Effector memory CD4-positive, alpha-beta T cell (primary cell): Measurements from ENCODE around the gene GSTM5.

Source experiments
- DNase-seq, 3 donors: peaks; one replicate each; pipeline ENCODE4 v3.0.0-alpha.2; 2020
- H3K27ac ChIP-seq: 2 replicates; pipeline ENCODE4 v1.7.0; 2013; ENCODE audit warnings: mild to moderate bottlenecking, low read length, moderate library complexity; ENCODE audit not compliant: insufficient read depth, poor library complexity, severe bottlenecking
- H3K27me3 ChIP-seq: replicated peaks from 2 replicates; pipeline ENCODE4 v1.7.0; 2013; ENCODE audit warnings: mild to moderate bottlenecking, low read length; ENCODE audit not compliant: insufficient read depth, control insufficient read depth, poor library complexity, severe bottlenecking
- H3K36me3 ChIP-seq: 2 replicates; pipeline ENCODE4 v1.7.0; 2013; ENCODE audit warnings: mild to moderate bottlenecking, low read length, moderate library complexity; ENCODE audit not compliant: control insufficient read depth, insufficient read depth
- H3K4me1 ChIP-seq: 2 replicates; pipeline ENCODE4 v1.7.0; 2013; ENCODE audit warnings: low read length, mild to moderate bottlenecking; ENCODE audit not compliant: control insufficient read depth, insufficient read depth, poor library complexity, severe bottlenecking
- H3K4me3 ChIP-seq: 2 replicates; pipeline ENCODE4 v1.7.0; 2013; ENCODE audit warnings: low read length, low read depth, mild to moderate bottlenecking; ENCODE audit not compliant: insufficient read depth, poor library complexity, severe bottlenecking
- H3K9me3 ChIP-seq: 2 replicates; pipeline ENCODE4 v1.7.0; 2013; ENCODE audit warnings: mild to moderate bottlenecking, low read length, moderate library complexity; ENCODE audit not compliant: control insufficient read depth

The GSTM5 gene

DNA sequence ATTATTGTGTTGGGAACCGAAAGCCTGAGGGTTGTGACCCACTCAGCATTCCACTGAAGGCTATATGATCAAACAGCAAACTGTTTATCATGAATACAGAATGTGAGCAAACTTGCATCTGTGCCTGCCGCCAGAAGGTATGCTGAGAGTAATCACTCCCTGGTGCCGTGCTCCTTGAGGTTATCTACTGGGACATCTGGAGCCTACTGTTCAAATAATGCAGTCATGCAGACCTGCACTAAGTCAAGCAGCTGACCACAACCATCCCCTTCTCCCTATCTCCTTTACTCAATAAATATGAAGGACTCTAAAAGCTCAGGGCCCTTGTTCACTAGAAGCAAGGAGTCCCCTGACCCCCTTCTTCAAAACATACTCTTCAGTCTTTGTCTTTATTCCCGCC is 13.5 kb downstream of the GSTM5 start:
- Histone ChIP-seq H3K36me3 (no peaks in the 10 kb centered on the region), H3K9me3 (no peaks in the 10 kb centered on the region), H3K4me1 (no peaks in the 10 kb centered on the region), H3K27me3 (no peaks in the 10 kb centered on the region), H3K27ac (no peak overlapping the region), H3K4me3 (no peak overlapping the region)
- no peak for DNase-seq

DNA sequence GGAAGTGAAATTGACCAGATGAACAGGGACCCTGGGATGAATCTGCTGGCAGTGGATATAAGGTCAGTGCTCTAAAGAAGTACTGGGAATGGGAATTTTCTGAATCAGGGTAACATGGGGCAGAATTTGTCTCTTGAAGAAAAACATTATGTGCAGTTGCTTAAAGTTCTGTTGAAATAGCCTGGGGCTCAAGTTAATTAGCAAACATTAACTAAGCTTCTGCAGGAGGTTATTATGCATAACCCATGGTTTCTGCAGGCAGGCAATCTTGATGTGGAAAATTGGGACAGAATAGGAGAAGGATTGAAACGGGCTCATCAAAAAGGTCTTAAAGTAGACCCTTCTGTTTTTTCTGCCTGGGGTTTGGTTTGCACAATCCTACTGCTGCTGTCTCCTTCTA is 14.0 kb downstream of the GSTM5 start:
- Histone ChIP-seq H3K9me3 (no peaks in the 10 kb centered on the region), H3K36me3 (no peaks in the 10 kb centered on the region), H3K4me1 (no peaks in the 10 kb centered on the region), H3K27ac (no peak overlapping the region), H3K4me3 (no peak overlapping the region), H3K27me3 (no peaks in the 10 kb centered on the region)
- DNase-seq = no peak

DNA sequence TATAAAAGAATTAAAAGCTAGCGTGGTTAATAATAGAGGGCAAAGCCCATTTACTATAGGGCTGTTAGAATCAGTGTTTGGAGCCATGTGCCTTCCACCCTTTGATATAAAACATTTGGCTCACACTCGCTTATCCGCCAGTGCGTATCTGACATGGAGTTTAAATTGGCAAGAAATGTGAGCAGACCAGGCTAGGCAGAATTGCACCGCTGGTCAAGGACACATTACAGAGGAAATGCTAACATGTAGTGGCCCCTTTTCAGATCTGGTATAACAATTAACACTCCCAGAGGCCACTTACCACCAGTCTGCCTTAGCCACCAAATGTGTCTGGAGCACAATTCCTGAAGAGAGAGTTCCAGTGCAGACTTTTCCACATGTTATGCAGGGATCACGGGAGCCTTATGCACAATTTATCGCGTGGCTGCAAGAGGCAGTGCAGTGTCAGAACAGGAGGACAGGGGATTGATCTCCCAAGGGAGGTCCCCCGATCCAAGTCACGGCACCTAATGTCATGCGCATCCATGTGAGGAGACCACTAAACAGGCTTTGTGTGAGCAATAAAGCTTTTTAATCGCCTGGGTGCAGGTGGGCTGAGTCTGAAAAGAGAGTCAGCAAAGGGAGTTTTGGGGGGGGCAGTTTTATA is 14.8 kb downstream of the GSTM5 start:
- Histone ChIP-seq H3K36me3 (no peaks in the 10 kb centered on the region), H3K4me3 (no peak overlapping the region), H3K9me3 (no peaks in the 10 kb centered on the region), H3K27ac (no peak overlapping the region), H3K4me1 (no peaks in the 10 kb centered on the region), H3K27me3 (no peaks in the 10 kb centered on the region)
- no peak for DNase-seq

DNA sequence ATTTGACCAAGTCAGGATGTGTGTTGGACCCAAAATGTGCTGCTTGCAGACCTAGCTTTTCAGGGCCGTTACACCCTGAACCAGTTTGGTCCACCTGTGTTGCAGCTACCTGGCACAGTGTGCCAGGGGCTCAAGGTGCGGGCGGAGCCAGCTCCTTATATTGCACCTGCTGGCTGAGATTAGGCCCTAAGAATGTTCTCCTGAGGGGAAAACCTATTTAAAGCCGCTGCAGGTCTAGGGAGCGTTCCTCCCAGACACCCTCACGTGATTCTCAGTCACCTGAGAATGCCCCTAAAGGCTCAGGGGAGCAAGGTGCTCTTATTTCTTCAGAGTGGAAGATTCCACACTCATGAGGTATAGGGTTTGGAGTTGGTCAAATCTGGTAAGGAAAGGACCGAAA is 16.8 kb downstream of the GSTM5 start:
- H3K36me3 ChIP-seq = no peaks in the 10 kb centered on the region
- no peaks in the 10 kb centered on the region for H3K9me3 ChIP-seq
- DNase-seq = no peak
- H3K27me3 ChIP-seq = no peaks in the 10 kb centered on the region
- no peaks in the 10 kb centered on the region for H3K4me1 ChIP-seq
- no peak overlapping the region for H3K4me3 ChIP-seq
- no peak overlapping the region for H3K27ac ChIP-seq

DNA sequence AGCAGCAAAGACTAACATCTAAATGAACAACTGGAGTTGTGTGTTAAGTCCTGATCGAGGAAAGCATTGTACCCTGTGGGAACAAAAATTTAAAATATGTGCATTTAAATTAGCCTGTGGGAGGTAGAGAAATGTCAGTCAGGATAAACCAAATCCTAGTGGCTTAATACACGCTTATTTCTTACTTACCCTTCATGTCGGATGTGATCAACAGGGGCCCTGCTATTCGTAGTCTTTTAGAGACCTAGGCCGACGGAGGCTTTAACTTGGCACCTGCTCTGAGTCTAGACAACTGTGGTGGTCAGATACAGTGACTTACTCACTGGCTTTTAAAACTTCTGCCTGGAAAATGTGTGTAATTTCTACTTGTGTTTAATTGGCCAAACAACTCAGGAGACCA is 18.6 kb downstream of the GSTM5 start:
- no peak overlapping the region for H3K4me3 ChIP-seq
- H3K9me3 ChIP-seq = no peaks in the 10 kb centered on the region
- H3K27me3 ChIP-seq = no peaks in the 10 kb centered on the region
- no peaks in the 10 kb centered on the region for H3K4me1 ChIP-seq
- H3K36me3 ChIP-seq = no peaks in the 10 kb centered on the region
- no peak for DNase-seq
- H3K27ac ChIP-seq = no peak overlapping the region

DNA sequence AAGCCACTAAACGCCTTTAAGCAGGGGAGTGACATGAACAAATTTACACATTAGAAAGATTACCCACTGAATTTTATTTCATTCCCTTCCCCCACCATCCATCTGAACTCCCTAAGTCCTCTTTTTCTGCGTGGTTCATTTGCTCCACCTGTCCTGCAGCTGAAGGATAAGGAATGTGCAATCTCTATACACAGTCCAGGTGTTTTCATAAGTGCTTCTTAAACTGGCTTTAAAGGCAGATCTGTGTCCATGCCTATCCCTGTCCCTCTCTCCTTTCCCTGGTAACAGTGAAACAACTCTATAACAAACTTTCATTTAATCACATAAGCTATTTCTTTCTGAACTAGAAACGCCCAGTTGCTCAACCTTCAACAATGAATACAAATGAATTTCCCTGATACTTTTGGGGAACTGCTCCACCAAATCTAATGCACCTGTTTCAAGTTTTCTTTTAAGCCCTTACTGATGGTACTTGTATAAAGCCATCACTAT is 20.4 kb downstream of the GSTM5 start:
- Histone ChIP-seq H3K4me3 (no peak overlapping the region), H3K27me3 (no peaks in the 10 kb centered on the region), H3K36me3 (no peaks in the 10 kb centered on the region), H3K27ac (no peak overlapping the region), H3K9me3 (no peaks in the 10 kb centered on the region), H3K4me1 (no peaks in the 10 kb centered on the region)
- no peak for DNase-seq

DNA sequence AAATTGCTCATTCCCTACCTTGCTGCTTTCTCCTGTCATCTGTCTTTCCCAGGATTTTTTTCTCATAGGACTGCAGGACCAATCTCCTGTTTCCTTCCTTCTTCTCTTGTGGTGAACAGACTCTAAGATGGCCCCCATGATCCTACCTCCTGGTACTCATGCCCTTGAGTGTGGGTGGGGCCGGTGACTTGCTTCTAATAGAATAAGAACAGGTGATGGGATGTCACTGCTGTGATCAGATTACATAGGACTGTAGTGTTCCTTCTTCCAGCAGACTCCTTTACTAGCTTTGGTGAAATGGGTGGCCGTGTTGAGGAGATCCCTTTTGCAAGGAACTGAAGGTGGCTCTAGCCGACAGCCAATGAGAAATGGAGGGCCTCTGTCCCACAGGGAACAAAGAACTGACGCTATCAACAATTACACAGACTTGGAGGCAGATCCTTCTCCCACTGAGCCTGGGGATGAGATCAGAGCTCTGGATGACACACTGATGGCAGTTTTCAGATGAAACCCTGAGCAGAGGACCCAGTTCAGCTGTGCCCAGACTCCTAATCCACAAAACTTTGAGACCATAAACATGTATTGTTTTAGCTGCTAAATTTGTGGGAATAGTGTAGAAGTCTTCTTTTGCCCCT is 21.3 kb downstream of the GSTM5 start:
- H3K4me3 ChIP-seq = no peak overlapping the region
- H3K9me3 ChIP-seq = no peaks in the 10 kb centered on the region
- no peaks in the 10 kb centered on the region for H3K27me3 ChIP-seq
- no peaks in the 10 kb centered on the region for H3K4me1 ChIP-seq
- DNase-seq = no peak
- H3K36me3 ChIP-seq = no peaks in the 10 kb centered on the region
- H3K27ac ChIP-seq = no peak overlapping the region

DNA sequence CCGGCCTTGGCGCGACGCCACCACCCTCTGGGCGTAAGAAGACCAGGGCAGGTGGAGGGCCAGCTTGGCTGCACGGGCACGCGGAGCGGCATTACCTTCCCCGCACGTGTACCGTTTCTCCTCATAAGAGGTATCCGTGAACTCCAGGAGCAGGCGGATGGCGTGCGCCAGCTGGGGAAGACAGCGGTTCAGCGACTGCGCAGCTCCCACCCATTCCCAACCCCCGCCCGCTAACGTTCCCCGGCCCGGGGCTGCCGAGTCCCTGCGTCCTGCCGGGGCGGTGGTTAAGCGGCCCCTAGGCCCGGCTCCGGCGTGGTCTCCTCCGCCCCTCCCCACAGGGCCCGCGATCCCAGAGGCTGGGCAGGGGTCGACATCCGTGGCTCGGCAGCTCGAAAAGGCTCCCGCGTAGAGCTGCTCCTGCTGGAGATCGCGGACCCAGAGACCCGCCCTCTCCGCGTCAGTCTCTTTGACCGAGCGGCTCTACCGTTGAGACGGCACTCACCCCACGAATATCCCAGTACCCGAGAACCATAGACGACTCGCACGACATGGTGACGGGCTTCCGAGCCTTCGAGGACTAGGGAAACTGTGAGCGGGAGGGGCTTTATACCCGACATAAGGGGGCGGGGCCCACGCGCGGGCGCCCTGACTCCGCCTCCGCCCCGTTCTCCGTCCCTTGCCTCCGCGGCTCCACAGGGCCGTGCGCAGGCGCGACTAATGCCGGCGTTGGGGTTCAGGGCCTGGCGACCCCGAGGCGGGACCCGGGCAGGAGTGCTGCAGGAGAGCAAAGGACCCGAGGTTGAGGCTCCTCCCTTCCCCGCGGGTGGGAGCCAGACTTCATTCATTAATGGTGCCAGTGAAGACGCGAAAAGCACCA is 27.9 kb downstream of the GSTM5 start:
- Histone ChIP-seq H3K36me3 (no peaks in the 10 kb centered on the region), H3K27ac (peak overlapping the region; percentile 56), H3K4me1 (peaks cover 7% of the 10 kb centered on the region), H3K9me3 (no peaks in the 10 kb centered on the region), H3K27me3 (no peaks in the 10 kb centered on the region), H3K4me3 (peak overlapping the region; percentile 72)
- DNase-seq = peak; percentile 76 to 82 (median 77)

DNA sequence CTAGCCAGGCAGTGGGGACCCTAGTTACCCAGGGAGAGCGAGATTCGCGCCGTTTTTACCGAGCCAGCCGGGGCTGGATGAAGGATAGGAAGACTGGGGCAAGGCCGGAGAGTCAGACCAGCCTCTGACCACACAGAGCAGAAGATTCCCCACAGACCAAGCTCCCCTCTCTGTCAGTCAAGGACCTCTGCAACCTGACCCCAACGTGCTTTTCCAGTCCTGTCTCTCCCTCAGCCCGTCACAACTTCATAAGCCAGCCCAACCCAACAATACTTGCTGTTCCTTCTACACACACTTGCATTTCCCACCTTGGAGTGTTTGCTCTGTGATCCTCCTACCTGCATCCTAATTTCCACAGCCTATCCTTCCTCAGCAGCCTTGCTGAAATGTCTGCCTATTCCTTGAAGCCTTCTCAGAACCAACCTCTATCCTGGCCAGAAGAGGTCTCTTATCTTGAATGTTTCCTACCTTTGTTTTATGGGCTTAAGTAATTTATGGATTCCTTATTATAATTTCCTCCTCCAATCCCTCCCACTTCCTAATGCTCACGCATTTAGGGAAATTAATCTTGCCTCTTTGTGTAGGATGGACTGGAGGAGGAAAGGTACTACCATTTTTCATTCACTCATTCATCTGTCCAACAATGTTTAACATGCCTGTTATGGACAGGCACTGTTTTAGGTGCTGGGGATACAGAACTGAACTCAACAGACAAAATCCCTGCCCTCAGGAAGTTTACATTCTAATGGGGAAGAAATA is 28.7 kb downstream of the GSTM5 start, which contains the start of gene GSTM3:
TSS of gene GSTM3 (minus strand) at position 424 of the 759 bp plus-strand sequence. CDS start 751 bp downstream, outside the sequence.
- Histone ChIP-seq H3K27ac (peak within 1 kb of the TSS; percentile 56), H3K4me3 (peak within 1 kb of the TSS; percentile 72), H3K36me3 (no peaks in the 10 kb centered on the region), H3K4me1 (peaks cover 7% of the 10 kb centered on the region), H3K9me3 (no peaks in the 10 kb centered on the region), H3K27me3 (no peaks in the 10 kb centered on the region)
- DNase-seq = no peak
